Prostate gland (tissue), 2 donors: Measurements from ENCODE around the gene OSCP1.

ENCODE experiments used
- POLR2A ChIP-seq: fragments of 450-650 bp; IDR thresholded peaks from one replicate; pipeline ENCODE4 v1.6.1; 2016; ENCODE audit warnings: antibody characterized with exemption, mild to moderate bottlenecking
- POLR2AphosphoS5 ChIP-seq: sonication (generic); formaldehyde crosslinking; IDR thresholded peaks from one replicate; pipeline ENCODE4 v1.6.1; 2017; ENCODE audit warnings: antibody characterized with exemption
- TF ChIP-seq, protein P1 (sequence below), 4 experiments: fragments of 200-600 bp in 2 of 4; fragments of 450-650 bp in 2 of 4; sonication (generic) in 2 of 4; IDR thresholded peaks; 1 replicate in 3 of 4; 2 replicates in 1 of 4; pipeline ENCODE4 v1.5.1; 2016 to 2019; ENCODE audit warnings: antibody characterized with exemption in 4 of 4, mild to moderate bottlenecking in 2 of 4, moderate library complexity in 2 of 4

GRCh38 chr1:36492491-36492890 lies 42.2 kb upstream of the OSCP1 start:
- TF ChIP-seq, protein P1, sequence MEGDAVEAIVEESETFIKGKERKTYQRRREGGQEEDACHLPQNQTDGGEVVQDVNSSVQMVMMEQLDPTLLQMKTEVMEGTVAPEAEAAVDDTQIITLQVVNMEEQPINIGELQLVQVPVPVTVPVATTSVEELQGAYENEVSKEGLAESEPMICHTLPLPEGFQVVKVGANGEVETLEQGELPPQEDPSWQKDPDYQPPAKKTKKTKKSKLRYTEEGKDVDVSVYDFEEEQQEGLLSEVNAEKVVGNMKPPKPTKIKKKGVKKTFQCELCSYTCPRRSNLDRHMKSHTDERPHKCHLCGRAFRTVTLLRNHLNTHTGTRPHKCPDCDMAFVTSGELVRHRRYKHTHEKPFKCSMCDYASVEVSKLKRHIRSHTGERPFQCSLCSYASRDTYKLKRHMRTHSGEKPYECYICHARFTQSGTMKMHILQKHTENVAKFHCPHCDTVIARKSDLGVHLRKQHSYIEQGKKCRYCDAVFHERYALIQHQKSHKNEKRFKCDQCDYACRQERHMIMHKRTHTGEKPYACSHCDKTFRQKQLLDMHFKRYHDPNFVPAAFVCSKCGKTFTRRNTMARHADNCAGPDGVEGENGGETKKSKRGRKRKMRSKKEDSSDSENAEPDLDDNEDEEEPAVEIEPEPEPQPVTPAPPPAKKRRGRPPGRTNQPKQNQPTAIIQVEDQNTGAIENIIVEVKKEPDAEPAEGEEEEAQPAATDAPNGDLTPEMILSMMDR (IDR thresholded peaks at IDR 0.05): no peak
- no peak for TF ChIP-seq POLR2A
- TF ChIP-seq POLR2AphosphoS5: no peak
